Trophoblast cell (in vitro differentiated cells and primary cell): ENCODE measurements around the gene HLA-DQA1.

Experiments used
- DNase-seq, 2 donors: peaks; one replicate each; pipeline ENCODE4 v3.0.0-alpha.2; 2016
- H2AFZ ChIP-seq: 2 replicates; pipeline ENCODE4 v1.6.1; 2013; ENCODE audit warnings: low read length, moderate library complexity, mild to moderate bottlenecking; ENCODE audit not compliant: insufficient read depth, poor library complexity
- H2AK5ac ChIP-seq: 2 replicates; pipeline ENCODE4 v1.6.1; 2013; ENCODE audit warnings: mild to moderate bottlenecking, low read length
- H2BK120ac ChIP-seq: 2 replicates; pipeline ENCODE4 v1.6.1; 2013; ENCODE audit warnings: low read length, mild to moderate bottlenecking, moderate library complexity; ENCODE audit not compliant: insufficient read depth, poor library complexity
- H2BK12ac ChIP-seq: 2 replicates; pipeline ENCODE4 v1.6.1; 2013; ENCODE audit warnings: mild to moderate bottlenecking, low read length, moderate library complexity
- H2BK5ac ChIP-seq: 2 replicates; pipeline ENCODE4 v1.6.1; 2013; ENCODE audit warnings: low read length, low read depth, moderate library complexity, mild to moderate bottlenecking; ENCODE audit not compliant: poor library complexity
- H3K14ac ChIP-seq: 2 replicates; pipeline ENCODE4 v1.6.1; 2013; ENCODE audit warnings: mild to moderate bottlenecking, low read length
- H3K18ac ChIP-seq: 2 replicates; pipeline ENCODE4 v1.6.1; 2013; ENCODE audit warnings: mild to moderate bottlenecking, low read length
- H3K23ac ChIP-seq: 2 replicates; pipeline ENCODE4 v1.6.1; 2013; ENCODE audit warnings: low read length
- H3K27ac ChIP-seq: 2 replicates; pipeline ENCODE4 v1.5.1; 2013; ENCODE audit warnings: low read depth, mild to moderate bottlenecking, inconsistent platforms, low read length, moderate library complexity
- H3K27me3 ChIP-seq: 2 replicates; pipeline ENCODE4 v1.6.1; 2013; ENCODE audit warnings: inconsistent platforms, mild to moderate bottlenecking, low read length, moderate library complexity; ENCODE audit not compliant: insufficient read depth
- H3K36me3 ChIP-seq, 2 experiments: 1 replicate in 1 of 2; 2 replicates in 1 of 2; pipeline ENCODE4 v1.6.1; 2013; ENCODE audit warnings: low read length in 2 of 2, mild to moderate bottlenecking in 2 of 2, moderate library complexity in 1 of 2; ENCODE audit not compliant: insufficient read depth in 2 of 2, control insufficient read depth in 1 of 2
- H3K4ac ChIP-seq: 2 replicates; pipeline ENCODE4 v1.6.1; 2013; ENCODE audit warnings: low read depth, mild to moderate bottlenecking, low read length, moderate library complexity
- H3K4me1 ChIP-seq, 2 experiments: 1 replicate in 1 of 2; 2 replicates in 1 of 2; pipeline ENCODE4 v1.6.1; 2013; ENCODE audit warnings: low read length in 2 of 2, mild to moderate bottlenecking in 2 of 2, moderate library complexity in 1 of 2; ENCODE audit not compliant: insufficient read depth in 2 of 2, control insufficient read depth in 1 of 2
- H3K4me2 ChIP-seq: 2 replicates; pipeline ENCODE4 v1.6.1; 2013; ENCODE audit warnings: inconsistent platforms, mild to moderate bottlenecking, low read length, moderate library complexity
- H3K4me3 ChIP-seq: 2 replicates; pipeline ENCODE4 v1.5.1; 2013; ENCODE audit warnings: mild to moderate bottlenecking, low read depth, low read length, inconsistent platforms
- H3K79me1 ChIP-seq: one replicate; pipeline ENCODE4 v1.6.1; 2013; ENCODE audit warnings: low read length
- H3K79me2 ChIP-seq: 2 replicates; pipeline ENCODE4 v1.6.1; 2013; ENCODE audit warnings: low read length, mild to moderate bottlenecking; ENCODE audit not compliant: control insufficient read depth, insufficient read depth, poor library complexity
- H3K9ac ChIP-seq: 2 replicates; pipeline ENCODE4 v1.6.1; 2013; ENCODE audit warnings: mild to moderate bottlenecking, low read length
- H3K9me3 ChIP-seq: 2 replicates; pipeline ENCODE4 v1.6.1; 2013; ENCODE audit warnings: low read depth, mild to moderate bottlenecking, control low read depth, inconsistent platforms, low read length; ENCODE audit not compliant: insufficient read depth
- H4K12ac ChIP-seq: 2 replicates; pipeline ENCODE4 v1.6.1; 2013; ENCODE audit warnings: low read depth, mild to moderate bottlenecking, low read length, moderate library complexity
- H4K8ac ChIP-seq: 2 replicates; pipeline ENCODE4 v1.6.1; 2013; ENCODE audit warnings: low read depth, mild to moderate bottlenecking, low read length, moderate library complexity
- H4K91ac ChIP-seq: one replicate; pipeline ENCODE4 v1.6.1; 2013; ENCODE audit warnings: low read depth, mild to moderate bottlenecking, low read length, moderate library complexity
- WGBS: extraction: QIAGEN DNeasy Blood & Tissue Kit; methylation state at CpG from one replicate; pipeline ENCODE4 v1.1.7; 2013; ENCODE audit warnings: missing lambda C conversion rate; ENCODE audit not compliant: insufficient read length, insufficient coverage; ENCODE audit errors: extremely low coverage; 5-methylcytosine and 5-hydroxymethylcytosine counted together

The HLA-DQA1 gene

GRCh38 chr6:32637883-32638282, 677 bp downstream of the HLA-DQA1 start:
- Histone ChIP-seq H2BK5ac (no peak overlapping the region), H3K18ac (no peak overlapping the region), H3K36me3 (no peaks in the 10 kb centered on the region), H3K4ac (no peak overlapping the region), H4K12ac (no peak overlapping the region), H3K9ac (no peak overlapping the region), H2AFZ (no peak overlapping the region), H4K8ac (no peak overlapping the region), H3K27me3 (no peaks in the 10 kb centered on the region), H2BK120ac (no peak overlapping the region), H3K4me1 (no peaks in the 10 kb centered on the region), H3K79me1 (no peaks in the 10 kb centered on the region), H3K4me2 (no peak overlapping the region), H3K79me2 (no peaks in the 10 kb centered on the region), H3K27ac (no peak overlapping the region), H3K14ac (no peak overlapping the region), H3K4me3 (no peak overlapping the region), H3K23ac (no peak overlapping the region), H2BK12ac (no peak overlapping the region), H3K9me3 (no peaks in the 10 kb centered on the region), H2AK5ac (no peak overlapping the region), H4K91ac (no peak overlapping the region)
- WGBS, result no CpG with 5 or more reads among the region's 3 CpGs
- DNase-seq, result no peak

DNA sequence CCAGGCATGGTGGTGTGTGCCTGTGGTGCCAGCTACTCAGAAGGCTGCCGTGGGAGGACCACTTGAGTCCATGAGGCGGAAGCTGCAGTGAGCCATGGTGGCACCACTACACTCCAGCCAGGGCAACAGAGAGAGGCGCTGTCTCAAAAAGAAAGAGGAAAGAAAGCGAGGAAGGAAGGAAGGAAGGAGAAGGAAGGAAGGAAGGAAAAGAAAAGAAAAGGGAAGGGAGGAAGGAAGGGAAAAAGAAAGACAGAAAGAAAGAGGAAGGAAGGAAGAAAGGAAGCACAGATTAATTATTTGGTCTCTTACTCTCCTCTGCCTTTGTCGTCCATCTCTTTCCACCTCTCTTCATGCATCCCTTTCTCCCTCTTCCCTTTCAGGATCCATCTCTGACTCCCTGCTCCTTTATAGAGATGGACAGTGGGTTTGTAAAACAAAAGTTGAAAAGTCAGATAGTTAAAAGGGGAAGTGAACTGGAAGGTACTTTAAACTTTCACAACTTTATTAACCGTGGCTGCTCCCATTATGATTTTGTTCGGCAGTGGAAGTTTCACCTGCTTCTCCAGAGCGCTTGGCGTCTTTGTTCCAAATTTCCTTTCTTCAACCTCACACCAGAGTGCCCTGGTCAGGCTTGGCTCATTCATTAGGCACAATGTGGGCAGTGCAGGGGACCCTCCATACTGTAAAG, 1.5 kb downstream of the HLA-DQA1 start:
- Histone ChIP-seq H2AK5ac (no peak overlapping the region), H3K27me3 (no peaks in the 10 kb centered on the region), H3K27ac (no peak overlapping the region), H2BK12ac (no peak overlapping the region), H3K79me2 (no peaks in the 10 kb centered on the region), H2BK120ac (no peak overlapping the region), H2BK5ac (no peak overlapping the region), H3K23ac (no peak overlapping the region), H3K18ac (no peak overlapping the region), H3K79me1 (no peaks in the 10 kb centered on the region), H3K36me3 (no peaks in the 10 kb centered on the region), H2AFZ (no peak overlapping the region), H3K9me3 (no peaks in the 10 kb centered on the region), H3K4me1 (no peaks in the 10 kb centered on the region), H4K91ac (no peak overlapping the region), H3K4me3 (no peak overlapping the region), H3K4ac (no peak overlapping the region), H3K14ac (no peak overlapping the region), H3K4me2 (no peak overlapping the region), H3K9ac (no peak overlapping the region), H4K8ac (no peak overlapping the region), H4K12ac (no peak overlapping the region)
- WGBS, result no CpG with 5 or more reads among the region's 9 CpGs
- no peak for DNase-seq

- Histone ChIP-seq H2BK12ac (no peak overlapping the region), H3K14ac (no peak overlapping the region), H4K12ac (no peak overlapping the region), H3K27ac (no peak overlapping the region), H2AFZ (no peak overlapping the region), H4K91ac (no peak overlapping the region), H2BK5ac (no peak overlapping the region), H3K9me3 (no peaks in the 10 kb centered on the region), H3K4me2 (no peak overlapping the region), H3K4me3 (no peak overlapping the region), H3K4ac (no peak overlapping the region), H3K79me1 (no peaks in the 10 kb centered on the region), H3K23ac (no peak overlapping the region), H4K8ac (no peak overlapping the region), H2AK5ac (no peak overlapping the region), H3K27me3 (no peaks in the 10 kb centered on the region), H3K4me1 (no peaks in the 10 kb centered on the region), H3K18ac (no peak overlapping the region), H3K9ac (no peak overlapping the region), H3K36me3 (no peaks in the 10 kb centered on the region), H3K79me2 (no peaks in the 10 kb centered on the region), H2BK120ac (no peak overlapping the region)
- DNase-seq, result no peak
- WGBS, result no CpG with 5 or more reads among the region's 8 CpGs
Observed at GRCh38 chr6:32639440-32640394, 2.5 kb downstream of the HLA-DQA1 start.

DNA sequence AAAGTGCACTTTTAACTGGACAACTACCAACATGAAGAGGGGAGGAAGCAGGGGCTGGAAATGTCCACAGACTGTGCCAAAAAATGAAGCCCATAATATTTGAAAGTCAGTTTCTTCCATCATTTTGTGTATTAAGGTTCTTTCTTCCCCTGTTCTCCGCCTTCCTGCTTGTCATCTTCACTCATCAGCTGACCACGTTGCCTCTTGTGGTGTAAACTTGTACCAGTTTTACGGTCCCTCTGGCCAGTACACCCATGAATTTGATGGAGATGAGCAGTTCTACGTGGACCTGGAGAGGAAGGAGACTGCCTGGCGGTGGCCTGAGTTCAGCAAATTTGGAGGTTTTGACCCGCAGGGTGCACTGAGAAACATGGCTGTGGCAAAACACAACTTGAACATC, 3.9 kb downstream of the HLA-DQA1 start:
- no peaks in the 10 kb centered on the region for H3K79me1 ChIP-seq
- no peaks in the 10 kb centered on the region for H3K4me1 ChIP-seq
- no peak overlapping the region for H2AK5ac ChIP-seq
- H4K91ac ChIP-seq, result no peak overlapping the region
- H3K18ac ChIP-seq, result no peak overlapping the region
- no peak overlapping the region for H4K8ac ChIP-seq
- H3K9ac ChIP-seq, result no peak overlapping the region
- H3K79me2 ChIP-seq, result no peaks in the 10 kb centered on the region
- H3K23ac ChIP-seq, result no peak overlapping the region
- H2BK120ac ChIP-seq, result no peak overlapping the region
- DNase-seq, result no peak
- no peak overlapping the region for H3K4me3 ChIP-seq
- H2BK12ac ChIP-seq, result no peak overlapping the region
- no peaks in the 10 kb centered on the region for H3K27me3 ChIP-seq
- no peak overlapping the region for H3K27ac ChIP-seq
- H2BK5ac ChIP-seq, result no peak overlapping the region
- no peaks in the 10 kb centered on the region for H3K36me3 ChIP-seq
- no peak overlapping the region for H3K4ac ChIP-seq
- no peak overlapping the region for H2AFZ ChIP-seq
- H4K12ac ChIP-seq, result no peak overlapping the region
- no CpG with 5 or more reads among the region's 6 CpGs for WGBS
- no peaks in the 10 kb centered on the region for H3K9me3 ChIP-seq
- H3K4me2 ChIP-seq, result no peak overlapping the region
- H3K14ac ChIP-seq, result no peak overlapping the region
